Hepatocyte (in vitro differentiated cells): ENCODE data around the gene ADCY6. TPM values are rescaled to one million over a fixed set of nuclear protein-coding genes. Genes with fewer than 3 reads are reported as not detected.

Experiments used
- DNase-seq: peaks from one replicate; pipeline ENCODE4 v3.0.0-alpha.2; 2016; ENCODE audit warnings: low spot score
- H2AFZ ChIP-seq: fragments of 200-600 bp; sonication (generic); 2 replicates; pipeline ENCODE4 v1.6.0; 2016; ENCODE audit warnings: antibody characterized with exemption, mild to moderate bottlenecking
- H3K27ac ChIP-seq: fragments of 200-600 bp; sonication (generic); 2 replicates; pipeline ENCODE4 v1.5.1; 2016; ENCODE audit warnings: mild to moderate bottlenecking
- H3K27me3 ChIP-seq: fragments of 200-600 bp; sonication (generic); 2 replicates; pipeline ENCODE4 v1.6.1; 2016
- H3K36me3 ChIP-seq: fragments of 200-600 bp; sonication (generic); replicated peaks from 2 replicates; pipeline ENCODE4 v1.5.1; 2016; ENCODE audit warnings: low read depth; ENCODE audit not compliant: insufficient read depth
- H3K4me1 ChIP-seq: fragments of 200-600 bp; sonication (generic); 2 replicates; pipeline ENCODE4 v1.5.1; 2016; ENCODE audit warnings: mild to moderate bottlenecking, moderate library complexity; ENCODE audit not compliant: insufficient read depth
- H3K4me2 ChIP-seq: fragments of 200-600 bp; sonication (generic); 2 replicates; pipeline ENCODE4 v1.6.0; 2016
- H3K4me3 ChIP-seq: fragments of 200-600 bp; sonication (generic); 2 replicates; pipeline ENCODE4 v1.5.1; 2016; ENCODE audit warnings: mild to moderate bottlenecking
- H3K79me2 ChIP-seq: fragments of 200-600 bp; sonication (generic); 2 replicates; pipeline ENCODE4 v1.6.0; 2017; ENCODE audit warnings: mild to moderate bottlenecking
- H3K9me2 ChIP-seq: fragments of 200-600 bp; sonication (generic); replicated peaks from 2 replicates; pipeline ENCODE4 v1.6.0; 2017; ENCODE audit warnings: mild to moderate bottlenecking; ENCODE audit not compliant: insufficient read depth
- H3K9me3 ChIP-seq: fragments of 200-600 bp; sonication (generic); 2 replicates; pipeline ENCODE4 v1.5.1; 2016; ENCODE audit warnings: low read depth, mild to moderate bottlenecking
- H4K20me1 ChIP-seq: fragments of 200-600 bp; sonication (generic); 2 replicates; pipeline ENCODE4 v1.6.0; 2016; ENCODE audit warnings: mild to moderate bottlenecking; ENCODE audit not compliant: insufficient read depth, poor library complexity, severe bottlenecking
- EZH2 ChIP-seq: fragments of 200-600 bp; sonication (generic); IDR thresholded peaks from 2 replicates; pipeline ENCODE4 v1.6.1; 2016; ENCODE audit warnings: antibody characterized with exemption, mild to moderate bottlenecking, borderline replicate concordance
- EZH2phosphoT487 ChIP-seq: fragments of 200-600 bp; sonication (generic); IDR thresholded peaks from one replicate; pipeline ENCODE4 v1.6.1; 2018; ENCODE audit warnings: antibody characterized with exemption, mild to moderate bottlenecking, low read depth, moderate library complexity; ENCODE audit not compliant: unreplicated experiment, severe bottlenecking
- WGBS: methylation state at CpG from one replicate; pipeline ENCODE4 v1.1.6; 2016; ENCODE audit warnings: low lambda C conversion rate; ENCODE audit errors: missing lambda C conversion rate; 5-methylcytosine and 5-hydroxymethylcytosine counted together
- polyA plus RNA-seq: library from polyadenylated mRNA; unstranded; fragments of >200 nt; fragmentation: Nextera tagmentation; extraction: Ambion mirVana; gene quantifications from 2 replicates; pipeline ENCODE4 v1.2.1, GENCODE V29; 2016
- total RNA-seq: library from RNA; depleted of rRNA; stranded (reverse); fragments of >200 nt; gene quantifications from 2 replicates; pipeline ENCODE4 v1.2.3, GENCODE V29; 2014
- TF ChIP-seq, protein P1 (sequence below): fragments of 200-600 bp; sonication (generic); IDR thresholded peaks from 2 replicates; pipeline ENCODE4 v1.5.1; 2016; ENCODE audit warnings: antibody characterized with exemption, mild to moderate bottlenecking; ENCODE audit not compliant: poor library complexity

The ADCY6 gene
- total and polyA plus RNA-seq, 2 experiments from 2014 or later, result 22.7 to 37.7 TPM

DNA sequence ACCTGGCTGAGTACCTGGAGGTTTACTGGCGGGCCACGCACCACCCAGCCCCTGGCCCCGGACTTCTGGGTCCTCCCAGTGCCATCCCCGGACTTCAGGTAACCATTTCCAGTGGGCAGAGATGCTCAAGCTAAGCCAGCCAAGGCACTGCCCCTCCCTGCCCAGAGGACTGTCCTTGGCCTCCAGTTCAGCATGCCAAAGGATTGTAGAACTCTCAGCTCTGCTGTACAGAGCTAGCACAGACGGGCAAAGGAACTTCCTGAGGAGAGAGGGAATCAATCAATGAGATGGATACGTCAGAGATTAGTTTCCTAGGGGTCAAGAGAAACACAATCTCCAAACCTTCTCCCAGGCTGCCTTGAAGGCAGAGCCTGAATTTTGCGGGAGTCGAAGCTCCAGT is 38.1 kb upstream of the ADCY6 start:
- no peaks in the 10 kb centered on the region for H3K9me3 ChIP-seq
- H2AFZ ChIP-seq, result no peak overlapping the region
- no peak for DNase-seq
- no peaks in the 10 kb centered on the region for H4K20me1 ChIP-seq
- TF ChIP-seq EZH2 (no peak), EZH2phosphoT487 (no peak)
- TF ChIP-seq, protein P1, sequence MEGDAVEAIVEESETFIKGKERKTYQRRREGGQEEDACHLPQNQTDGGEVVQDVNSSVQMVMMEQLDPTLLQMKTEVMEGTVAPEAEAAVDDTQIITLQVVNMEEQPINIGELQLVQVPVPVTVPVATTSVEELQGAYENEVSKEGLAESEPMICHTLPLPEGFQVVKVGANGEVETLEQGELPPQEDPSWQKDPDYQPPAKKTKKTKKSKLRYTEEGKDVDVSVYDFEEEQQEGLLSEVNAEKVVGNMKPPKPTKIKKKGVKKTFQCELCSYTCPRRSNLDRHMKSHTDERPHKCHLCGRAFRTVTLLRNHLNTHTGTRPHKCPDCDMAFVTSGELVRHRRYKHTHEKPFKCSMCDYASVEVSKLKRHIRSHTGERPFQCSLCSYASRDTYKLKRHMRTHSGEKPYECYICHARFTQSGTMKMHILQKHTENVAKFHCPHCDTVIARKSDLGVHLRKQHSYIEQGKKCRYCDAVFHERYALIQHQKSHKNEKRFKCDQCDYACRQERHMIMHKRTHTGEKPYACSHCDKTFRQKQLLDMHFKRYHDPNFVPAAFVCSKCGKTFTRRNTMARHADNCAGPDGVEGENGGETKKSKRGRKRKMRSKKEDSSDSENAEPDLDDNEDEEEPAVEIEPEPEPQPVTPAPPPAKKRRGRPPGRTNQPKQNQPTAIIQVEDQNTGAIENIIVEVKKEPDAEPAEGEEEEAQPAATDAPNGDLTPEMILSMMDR, result no peak
- 88% methylated on average over 8 of the region's 8 CpGs for WGBS
- no peaks in the 10 kb centered on the region for H3K4me1 ChIP-seq
- no peaks in the 10 kb centered on the region for H3K79me2 ChIP-seq
- no peaks in the 10 kb centered on the region for H3K27me3 ChIP-seq
- H3K4me2 ChIP-seq, result no peak overlapping the region
- no peak overlapping the region for H3K27ac ChIP-seq
- H3K36me3 ChIP-seq, result no peaks in the 10 kb centered on the region
- no peak overlapping the region for H3K4me3 ChIP-seq
- H3K9me2 ChIP-seq, result no peaks in the 10 kb centered on the region

- Histone ChIP-seq H3K9me3 (no peaks in the 10 kb centered on the region), H3K27ac (no peak overlapping the region), H3K4me1 (no peaks in the 10 kb centered on the region), H2AFZ (no peak overlapping the region), H3K79me2 (no peaks in the 10 kb centered on the region), H3K4me2 (no peak overlapping the region), H3K4me3 (no peak overlapping the region), H3K36me3 (no peaks in the 10 kb centered on the region), H4K20me1 (no peaks in the 10 kb centered on the region), H3K9me2 (no peaks in the 10 kb centered on the region), H3K27me3 (no peaks in the 10 kb centered on the region)
- DNase-seq, result no peak
- TF ChIP-seq, protein P1, result no peak
- TF ChIP-seq EZH2phosphoT487 (no peak), EZH2 (no peak)
- WGBS, result 90% methylated on average over 15 of the region's 15 CpGs
Observed at GRCh38 chr12:48826209-48826855, 37.4 kb upstream of the ADCY6 start.

GRCh38 chr12:48824905-48825304 is 36.0 kb upstream of the ADCY6 start:
- no peaks in the 10 kb centered on the region for H3K79me2 ChIP-seq
- no peaks in the 10 kb centered on the region for H3K27me3 ChIP-seq
- H3K4me2 ChIP-seq, result no peak overlapping the region
- WGBS, result 96% methylated on average over 4 of the region's 4 CpGs
- no peaks in the 10 kb centered on the region for H4K20me1 ChIP-seq
- no peaks in the 10 kb centered on the region for H3K36me3 ChIP-seq
- no peaks in the 10 kb centered on the region for H3K4me1 ChIP-seq
- TF ChIP-seq, protein P1, result no peak
- TF ChIP-seq EZH2phosphoT487 (no peak), EZH2 (no peak)
- no peak overlapping the region for H3K27ac ChIP-seq
- H3K4me3 ChIP-seq, result no peak overlapping the region
- H2AFZ ChIP-seq, result no peak overlapping the region
- DNase-seq, result no peak
- H3K9me2 ChIP-seq, result no peaks in the 10 kb centered on the region
- H3K9me3 ChIP-seq, result no peaks in the 10 kb centered on the region
